GM12874 (cell line): ENCODE results near the gene FOXN3.

Experiments used
- TF ChIP-seq, protein P1 (sequence below): IDR thresholded peaks from 2 replicates; pipeline ENCODE4 v1.5.1; 2011; ENCODE audit warnings: low read depth, mild to moderate bottlenecking, control low read depth, low read length, moderate library complexity; ENCODE audit not compliant: insufficient read depth

The FOXN3 gene

DNA sequence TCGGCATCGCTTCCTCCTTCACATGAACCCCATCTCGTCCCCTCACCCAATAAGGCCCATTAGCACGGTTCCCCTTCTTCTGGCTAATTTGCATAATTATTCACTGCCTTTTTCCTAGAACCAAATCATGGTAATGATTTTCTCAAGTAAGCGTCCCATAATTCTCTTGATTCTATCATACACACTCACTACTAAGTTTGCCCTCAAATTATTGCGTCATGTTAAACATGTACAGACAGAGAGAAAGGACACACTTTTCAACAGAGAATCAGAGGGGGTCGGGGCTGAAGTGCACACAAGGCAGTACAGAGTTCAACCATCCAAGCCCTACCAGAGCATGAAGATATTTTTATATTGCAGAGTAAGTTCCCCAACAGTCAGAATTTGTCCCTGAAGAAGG, 256.6 kb downstream of the FOXN3 start:
- TF ChIP-seq, protein P1, sequence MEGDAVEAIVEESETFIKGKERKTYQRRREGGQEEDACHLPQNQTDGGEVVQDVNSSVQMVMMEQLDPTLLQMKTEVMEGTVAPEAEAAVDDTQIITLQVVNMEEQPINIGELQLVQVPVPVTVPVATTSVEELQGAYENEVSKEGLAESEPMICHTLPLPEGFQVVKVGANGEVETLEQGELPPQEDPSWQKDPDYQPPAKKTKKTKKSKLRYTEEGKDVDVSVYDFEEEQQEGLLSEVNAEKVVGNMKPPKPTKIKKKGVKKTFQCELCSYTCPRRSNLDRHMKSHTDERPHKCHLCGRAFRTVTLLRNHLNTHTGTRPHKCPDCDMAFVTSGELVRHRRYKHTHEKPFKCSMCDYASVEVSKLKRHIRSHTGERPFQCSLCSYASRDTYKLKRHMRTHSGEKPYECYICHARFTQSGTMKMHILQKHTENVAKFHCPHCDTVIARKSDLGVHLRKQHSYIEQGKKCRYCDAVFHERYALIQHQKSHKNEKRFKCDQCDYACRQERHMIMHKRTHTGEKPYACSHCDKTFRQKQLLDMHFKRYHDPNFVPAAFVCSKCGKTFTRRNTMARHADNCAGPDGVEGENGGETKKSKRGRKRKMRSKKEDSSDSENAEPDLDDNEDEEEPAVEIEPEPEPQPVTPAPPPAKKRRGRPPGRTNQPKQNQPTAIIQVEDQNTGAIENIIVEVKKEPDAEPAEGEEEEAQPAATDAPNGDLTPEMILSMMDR = no peak

- TF ChIP-seq, protein P1 = no peak
Measured at GRCh38 chr14:89158701-89159100, 258.3 kb downstream of the FOXN3 start.

- TF ChIP-seq, protein P1 = no peak
Measured at GRCh38 chr14:89155491-89155890, 261.5 kb downstream of the FOXN3 start.

- TF ChIP-seq, protein P1 = no peak
Measured at GRCh38 chr14:89146274-89146673, 270.8 kb downstream of the FOXN3 start.

DNA sequence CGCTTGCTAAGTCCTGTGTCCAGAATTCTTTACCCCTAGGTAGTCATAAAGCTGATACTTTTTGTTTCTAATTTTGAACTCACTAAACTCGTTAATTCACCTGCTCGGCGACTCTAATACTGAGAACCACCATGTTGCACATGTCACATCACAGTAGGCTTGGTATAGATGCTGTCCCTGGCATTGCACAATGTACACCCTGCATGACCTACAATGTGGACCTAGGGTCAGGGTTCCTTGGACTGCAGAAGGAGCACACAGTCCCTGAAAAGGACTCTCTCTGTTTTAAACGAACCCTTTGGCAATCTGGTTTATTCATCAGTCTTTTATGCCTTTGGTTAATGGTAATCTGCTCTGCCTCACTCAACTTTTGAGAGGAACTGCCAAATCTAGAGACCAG, 272.4 kb downstream of the FOXN3 start:
- TF ChIP-seq, protein P1 = no peak

GRCh38 chr14:89144066-89144465, 273.0 kb downstream of the FOXN3 start:
- TF ChIP-seq, protein P1 = no peak

- TF ChIP-seq, protein P1 = no peak
Measured at GRCh38 chr14:89143595-89143994, 273.4 kb downstream of the FOXN3 start.

GRCh38 chr14:89142366-89142765, 274.7 kb downstream of the FOXN3 start:
- TF ChIP-seq, protein P1 = no peak
